KOPT-K1 (cell line): ENCODE data around the gene CHL1.

Source experiments
- H3K27ac ChIP-seq: fragments of 200-600 bp; sonication (generic); 2 replicates; pipeline ENCODE4 v1.5.1; 2016; ENCODE audit warnings: antibody characterized with exemption, mild to moderate bottlenecking, low read depth, low read length; ENCODE audit not compliant: poor library complexity, severe bottlenecking
- H3K36me3 ChIP-seq: fragments of 200-600 bp; sonication (generic); 2 replicates; pipeline ENCODE4 v1.5.1; 2017; ENCODE audit warnings: antibody characterized with exemption, mild to moderate bottlenecking, low read length, moderate library complexity; ENCODE audit not compliant: insufficient read depth
- H3K9me3 ChIP-seq: fragments of 200-600 bp; sonication (generic); 2 replicates; pipeline ENCODE4 v1.5.1; 2017; ENCODE audit warnings: antibody characterized with exemption, low read length, mild to moderate bottlenecking; ENCODE audit not compliant: insufficient read depth, poor library complexity, severe bottlenecking

The CHL1 gene

DNA sequence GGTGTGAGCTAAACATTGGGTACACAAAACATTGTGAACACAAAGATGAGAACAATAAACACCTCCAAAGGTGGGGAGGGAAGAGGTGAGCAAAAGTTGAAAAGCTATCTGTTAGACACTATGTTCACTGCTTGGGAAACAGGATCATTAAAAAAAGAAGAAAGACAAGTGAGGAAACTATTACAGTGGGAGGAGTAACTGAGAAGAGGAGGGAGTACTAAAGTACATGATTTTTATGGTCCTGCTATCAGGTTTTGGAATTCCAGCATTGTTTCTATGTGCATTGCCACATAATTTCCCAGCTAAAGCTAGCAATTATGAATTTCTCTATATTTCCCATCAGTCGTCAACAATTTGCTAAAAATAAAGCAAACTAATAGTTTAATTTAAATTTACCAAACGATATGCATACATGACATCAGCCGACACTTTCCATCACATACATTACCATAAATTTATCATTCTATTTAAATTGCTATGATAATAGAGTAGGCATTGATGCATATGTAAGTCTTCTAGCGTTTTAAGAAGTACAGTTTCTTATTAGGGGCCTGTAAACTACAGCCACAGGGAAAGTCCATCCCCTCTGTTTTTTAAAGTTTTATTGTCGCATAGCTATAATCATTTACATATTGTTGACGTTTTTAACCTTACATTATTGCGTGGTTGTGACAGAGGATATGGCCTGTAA is 221.8 kb downstream of the CHL1 start:
- no peaks in the 10 kb centered on the region for H3K36me3 ChIP-seq
- no peak overlapping the region for H3K27ac ChIP-seq
- no peaks in the 10 kb centered on the region for H3K9me3 ChIP-seq

DNA sequence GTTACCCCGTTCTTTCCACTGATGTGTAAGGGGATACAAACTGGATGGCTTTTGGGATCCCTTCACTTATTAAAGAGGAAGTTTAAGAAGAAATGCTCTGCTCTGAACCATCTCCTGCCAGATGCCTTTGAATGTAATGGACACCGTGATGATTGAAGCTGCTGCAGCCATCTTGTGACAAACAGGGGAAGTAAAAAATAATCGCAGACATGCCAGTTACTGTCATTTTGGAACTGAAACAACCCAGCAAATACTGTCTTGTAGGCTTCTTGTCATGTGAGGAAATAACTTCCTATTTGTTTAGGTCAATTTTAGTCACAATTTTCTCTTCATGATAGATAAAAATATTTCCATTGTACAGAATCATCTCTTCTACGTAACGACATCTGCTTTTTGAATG is 224.0 kb downstream of the CHL1 start:
- Histone ChIP-seq H3K9me3 (no peaks in the 10 kb centered on the region), H3K27ac (no peak overlapping the region), H3K36me3 (no peaks in the 10 kb centered on the region)

DNA sequence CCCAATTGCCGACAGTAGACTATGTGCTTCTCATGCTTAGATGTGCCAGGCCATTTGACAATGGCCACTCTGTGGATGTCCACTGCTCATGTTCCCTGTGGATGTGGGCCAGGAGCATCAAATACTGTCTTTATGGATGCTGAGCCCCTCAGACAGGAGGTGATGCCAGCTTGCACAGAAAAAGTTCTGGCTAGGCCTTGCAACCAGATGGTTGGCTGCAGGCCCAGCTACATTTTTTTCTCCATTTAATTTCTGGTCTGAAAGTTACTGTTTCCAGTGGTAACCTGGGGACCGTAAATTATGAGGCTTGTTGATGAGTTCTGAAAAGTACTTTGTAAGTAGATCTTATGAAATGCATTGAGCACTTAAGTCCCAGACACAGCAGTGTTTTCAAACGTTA is 228.5 kb downstream of the CHL1 start:
- H3K27ac ChIP-seq, result no peak overlapping the region
- H3K36me3 ChIP-seq, result no peaks in the 10 kb centered on the region
- H3K9me3 ChIP-seq, result no peaks in the 10 kb centered on the region

DNA sequence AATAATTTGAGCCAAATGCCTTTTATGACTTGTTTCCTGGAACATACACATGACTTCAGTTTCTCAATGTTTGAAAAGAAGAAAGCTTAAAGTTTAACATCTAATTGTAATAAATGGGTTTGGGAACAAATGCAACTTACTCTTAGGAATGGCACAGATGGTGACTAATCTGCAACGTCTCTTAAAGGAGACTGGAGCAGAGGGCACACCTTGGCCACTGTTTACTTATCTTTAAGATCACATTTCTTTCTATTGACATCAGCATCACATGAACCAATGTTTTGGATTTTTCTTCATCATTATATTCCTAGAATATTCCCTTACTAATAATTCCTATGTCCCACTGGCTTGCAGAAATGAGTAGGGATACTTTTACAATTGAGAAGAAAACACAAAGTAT is 229.5 kb downstream of the CHL1 start:
- Histone ChIP-seq H3K27ac (no peak overlapping the region), H3K9me3 (no peaks in the 10 kb centered on the region), H3K36me3 (no peaks in the 10 kb centered on the region)

DNA sequence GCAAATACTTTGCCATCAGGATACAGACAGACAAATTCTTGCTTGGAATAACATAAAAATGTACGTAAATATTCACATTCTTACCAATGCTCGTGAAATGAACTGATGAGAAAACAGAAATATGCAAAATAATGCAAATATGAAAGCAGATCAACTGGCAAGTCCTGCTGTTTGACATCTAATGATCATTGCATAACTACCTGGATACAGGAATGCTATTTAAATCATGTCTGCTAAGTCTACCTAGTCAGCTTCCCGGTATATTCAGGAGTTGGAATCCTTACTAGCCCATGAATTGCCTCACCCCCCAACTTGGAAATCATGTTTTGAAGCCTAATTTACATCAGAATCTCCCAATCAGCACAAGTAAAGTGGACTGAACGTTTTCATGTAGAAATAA is 230.6 kb downstream of the CHL1 start:
- H3K9me3 ChIP-seq, result no peaks in the 10 kb centered on the region
- no peaks in the 10 kb centered on the region for H3K36me3 ChIP-seq
- H3K27ac ChIP-seq, result no peak overlapping the region

DNA sequence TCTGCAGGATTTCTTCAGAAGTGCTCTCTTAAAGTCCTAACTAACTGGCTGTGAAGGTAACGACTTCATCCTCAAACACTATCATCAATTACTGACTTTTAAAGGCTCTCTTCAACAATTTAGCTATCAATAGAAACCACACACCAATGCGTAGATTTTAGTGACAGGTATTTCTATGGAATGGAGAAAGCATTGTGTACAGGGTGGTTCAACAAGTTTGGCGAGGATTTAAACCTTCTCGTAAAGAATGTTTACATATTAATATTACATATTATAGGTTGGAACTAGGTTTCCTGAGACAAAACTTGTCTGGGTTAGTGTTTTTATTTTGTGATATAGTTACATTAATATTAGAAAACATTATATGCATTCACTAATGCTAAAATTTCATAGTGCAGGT is 233.6 kb downstream of the CHL1 start:
- Histone ChIP-seq H3K27ac (no peak overlapping the region), H3K36me3 (no peaks in the 10 kb centered on the region), H3K9me3 (no peaks in the 10 kb centered on the region)

DNA sequence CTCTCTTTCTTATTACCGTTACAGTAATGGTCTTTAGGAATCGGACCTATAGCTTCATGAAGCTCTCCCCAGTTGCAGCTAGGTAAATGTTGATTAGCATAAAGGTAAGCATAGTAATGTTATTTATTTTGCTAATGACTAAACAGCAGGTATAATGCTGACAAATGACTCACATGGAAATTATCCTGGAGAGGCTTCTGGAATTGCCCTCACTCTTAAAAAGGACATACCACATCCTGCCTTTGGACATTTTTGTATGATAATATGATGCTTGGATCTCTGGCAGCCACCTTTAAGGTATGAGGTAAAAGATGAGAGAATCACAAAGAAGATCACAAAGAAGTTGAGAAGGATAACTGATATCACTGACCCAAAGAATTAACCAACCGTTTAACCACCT is 238.6 kb downstream of the CHL1 start:
- H3K36me3 ChIP-seq, result no peaks in the 10 kb centered on the region
- no peak overlapping the region for H3K27ac ChIP-seq
- H3K9me3 ChIP-seq, result no peaks in the 10 kb centered on the region

DNA sequence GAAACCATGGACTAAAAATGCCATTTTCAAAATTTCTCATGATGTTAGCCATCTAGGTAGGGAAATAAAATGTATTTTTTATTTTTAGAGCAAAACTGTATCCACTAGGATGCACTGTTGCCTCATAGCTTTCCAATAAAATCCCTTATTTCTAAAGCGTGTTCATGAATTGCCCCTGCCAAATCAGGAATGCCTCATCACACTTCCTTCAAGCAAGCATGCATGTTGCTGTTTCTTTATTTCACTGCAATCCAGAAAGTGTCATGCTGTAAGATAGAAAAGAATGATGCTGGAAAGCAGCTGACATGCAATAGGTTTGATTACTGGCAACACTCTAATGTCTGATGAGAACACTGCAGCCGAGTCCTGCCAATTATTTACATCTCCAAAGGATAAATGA is 239.5 kb downstream of the CHL1 start:
- Histone ChIP-seq H3K27ac (no peak overlapping the region), H3K36me3 (no peaks in the 10 kb centered on the region), H3K9me3 (no peaks in the 10 kb centered on the region)

DNA sequence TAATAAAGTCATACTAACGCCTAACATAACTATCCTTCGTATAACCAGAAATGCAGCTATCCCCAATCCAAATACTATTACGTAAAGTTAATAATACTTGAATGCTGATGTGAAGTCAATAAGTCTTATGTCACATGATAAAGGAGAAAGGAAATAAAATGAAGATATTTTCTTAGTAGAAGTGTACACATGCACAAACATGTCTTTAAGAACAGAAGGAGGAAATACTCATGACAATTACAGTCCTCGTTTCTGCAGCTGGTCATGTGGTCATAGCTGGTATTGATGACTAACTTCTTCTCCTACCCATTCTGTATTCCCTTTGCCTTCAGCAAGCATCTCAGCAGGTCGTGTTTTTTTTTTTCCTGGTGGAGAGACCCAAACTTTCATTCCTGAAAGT is 244.3 kb downstream of the CHL1 start:
- Histone ChIP-seq H3K36me3 (no peaks in the 10 kb centered on the region), H3K9me3 (no peaks in the 10 kb centered on the region), H3K27ac (no peak overlapping the region)

DNA sequence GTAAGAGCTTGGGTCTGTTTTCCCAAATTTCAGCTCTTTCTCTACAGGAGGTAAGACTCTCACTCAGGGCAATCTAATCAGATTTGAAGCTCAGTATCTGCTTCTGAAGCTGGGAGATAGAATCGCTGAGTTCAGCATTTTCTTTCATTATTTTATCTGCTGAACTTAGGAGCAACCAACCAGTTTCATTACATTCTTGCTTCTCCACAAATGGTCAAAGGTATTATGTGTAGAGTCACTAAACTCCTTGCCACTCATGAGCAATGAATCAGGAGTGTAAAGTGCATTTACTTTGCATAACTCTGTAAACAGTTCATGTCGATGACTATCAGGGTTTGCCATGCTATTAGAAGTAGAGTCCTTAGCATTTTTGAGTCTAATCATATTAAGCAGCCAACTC is 249.4 kb downstream of the CHL1 start:
- no peaks in the 10 kb centered on the region for H3K36me3 ChIP-seq
- H3K27ac ChIP-seq, result no peak overlapping the region
- no peaks in the 10 kb centered on the region for H3K9me3 ChIP-seq

DNA sequence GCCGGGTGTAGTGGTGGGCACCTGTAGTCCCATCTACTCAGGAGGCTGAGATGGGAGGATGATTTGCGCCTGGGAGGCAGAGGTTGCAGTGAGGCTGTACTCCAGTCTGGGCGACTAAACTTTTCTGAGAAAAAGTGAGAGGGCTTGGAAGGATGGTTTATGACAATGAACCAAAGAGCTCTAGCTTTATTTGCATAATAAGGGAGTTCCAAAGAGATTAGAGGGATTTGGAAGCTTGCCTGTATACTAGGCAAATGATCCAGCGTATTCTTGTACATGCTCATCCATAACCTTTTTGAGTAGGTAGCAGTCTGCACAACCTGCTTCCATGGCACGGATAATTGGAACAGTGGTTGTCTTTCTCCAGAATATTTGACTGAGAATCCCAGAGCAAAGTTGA is 251.1 kb downstream of the CHL1 start:
- Histone ChIP-seq H3K27ac (no peak overlapping the region), H3K36me3 (no peaks in the 10 kb centered on the region), H3K9me3 (no peaks in the 10 kb centered on the region)

DNA sequence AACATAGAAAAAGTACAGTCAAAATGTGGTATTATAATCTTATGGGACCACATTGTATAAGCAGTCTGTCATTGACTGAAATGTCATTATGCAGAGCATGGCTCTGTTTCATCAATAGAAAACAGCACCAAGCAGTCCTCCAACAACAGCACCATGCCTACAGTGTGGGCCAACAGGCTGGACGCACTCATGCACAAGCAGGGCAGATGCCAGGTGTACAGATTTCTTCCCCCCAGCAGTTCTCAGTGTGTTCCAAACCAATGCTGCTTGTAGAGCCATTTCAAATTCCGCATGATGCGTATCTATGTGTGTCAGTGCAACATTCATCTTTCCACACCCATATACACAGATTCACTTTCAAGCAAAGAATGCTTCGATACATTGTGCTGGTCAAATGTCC is 253.1 kb downstream of the CHL1 start:
- H3K27ac ChIP-seq, result no peak overlapping the region
- no peaks in the 10 kb centered on the region for H3K36me3 ChIP-seq
- H3K9me3 ChIP-seq, result no peaks in the 10 kb centered on the region

DNA sequence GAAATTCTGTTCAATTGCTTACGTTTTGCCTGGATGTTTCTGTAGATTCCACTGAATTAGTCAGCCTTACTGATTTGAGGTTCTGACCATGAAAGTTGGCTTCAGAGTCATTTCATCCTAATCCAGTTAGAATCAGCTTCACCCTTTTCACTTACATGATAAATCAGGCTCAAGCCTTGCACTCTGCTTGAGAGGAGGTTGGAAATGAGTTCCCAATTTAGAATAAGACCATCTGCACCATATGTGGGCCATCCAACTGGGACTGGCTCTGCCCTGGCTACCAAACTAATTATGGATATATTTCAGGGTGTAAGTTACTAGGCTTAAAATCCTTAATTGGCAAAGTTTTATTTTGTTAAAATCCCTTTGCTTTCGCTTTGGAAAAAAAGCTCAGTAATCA is 255.7 kb downstream of the CHL1 start:
- Histone ChIP-seq H3K9me3 (no peaks in the 10 kb centered on the region), H3K27ac (no peak overlapping the region), H3K36me3 (no peaks in the 10 kb centered on the region)

DNA sequence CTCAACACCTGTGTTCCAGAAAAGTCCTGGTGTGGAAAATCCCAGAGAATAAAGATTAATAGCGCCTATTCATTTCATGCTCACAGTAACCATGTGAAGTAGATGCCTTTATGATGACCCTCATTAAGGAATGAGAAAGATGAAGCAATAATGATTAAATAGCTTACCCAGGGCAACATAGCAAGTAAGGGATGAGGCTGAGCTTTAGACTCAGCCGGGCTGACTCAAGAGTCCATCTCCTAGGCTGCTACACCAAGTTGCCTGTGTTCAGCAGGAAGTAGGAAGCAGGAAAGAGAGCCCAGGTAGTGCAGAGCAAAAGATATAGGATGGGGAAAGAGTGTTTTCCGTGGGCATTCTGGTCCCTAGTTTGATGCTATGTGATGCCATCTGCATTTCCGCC is 256.5 kb downstream of the CHL1 start:
- Histone ChIP-seq H3K27ac (no peak overlapping the region), H3K9me3 (no peaks in the 10 kb centered on the region), H3K36me3 (no peaks in the 10 kb centered on the region)

DNA sequence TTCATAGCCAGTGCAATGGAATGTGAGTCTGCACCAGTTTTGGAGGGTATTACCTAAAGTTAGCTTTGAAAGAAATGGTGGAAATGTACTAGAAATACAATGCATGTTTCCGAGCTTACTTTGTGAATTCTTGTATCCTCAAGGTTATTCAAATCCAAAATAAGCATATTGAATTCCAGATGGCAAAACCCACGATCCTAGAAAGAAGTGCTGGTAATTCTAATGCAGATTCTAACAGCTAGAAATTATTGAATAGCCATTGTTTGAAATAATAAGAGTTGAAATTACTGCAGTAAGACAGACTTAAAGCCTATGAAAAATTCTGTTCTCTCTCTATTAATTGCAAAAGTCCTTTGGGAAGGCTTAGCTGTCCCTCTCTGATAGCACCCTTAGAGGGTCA is 258.4 kb downstream of the CHL1 start:
- H3K27ac ChIP-seq, result no peak overlapping the region
- no peaks in the 10 kb centered on the region for H3K9me3 ChIP-seq
- no peaks in the 10 kb centered on the region for H3K36me3 ChIP-seq

DNA sequence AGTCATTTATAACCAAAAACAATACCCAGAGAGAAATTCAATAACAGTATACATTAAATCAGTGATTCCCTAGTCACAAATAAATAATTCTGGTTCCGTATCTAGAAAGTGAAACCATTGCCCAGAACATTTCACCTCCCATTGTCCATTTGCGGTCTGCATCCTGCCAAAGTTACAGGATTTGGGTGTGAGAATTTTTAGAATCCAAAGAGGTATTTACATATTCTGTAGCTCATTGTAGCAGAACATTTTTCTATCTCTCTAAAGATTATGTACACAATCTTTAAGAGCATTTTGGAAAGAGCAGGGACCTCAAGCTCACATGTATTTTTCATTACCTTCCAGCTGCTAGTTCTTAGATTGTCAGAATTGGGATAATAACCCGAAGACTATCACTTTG is 261.6 kb downstream of the CHL1 start:
- H3K9me3 ChIP-seq, result no peaks in the 10 kb centered on the region
- no peak overlapping the region for H3K27ac ChIP-seq
- H3K36me3 ChIP-seq, result no peaks in the 10 kb centered on the region
